H9 (cell line): Measurements from ENCODE around the gene KLF6. TPM values are rescaled to one million over a fixed set of nuclear protein-coding genes. Genes with fewer than 3 reads are reported as not detected.

Experiments
- DNase-seq: peaks from one replicate; pipeline ENCODE4 v3.0.0-alpha.2; 2017
- H2AFZ ChIP-seq: one replicate; pipeline ENCODE4 v1.6.1; 2013; ENCODE audit warnings: mild to moderate bottlenecking, low read length, control low read depth, moderate library complexity
- H2AK5ac ChIP-seq: 2 replicates; pipeline ENCODE4 v1.6.1; 2013; ENCODE audit warnings: low read length, control low read depth, mixed read lengths; ENCODE audit not compliant: insufficient read length
- H2BK120ac ChIP-seq: one replicate; pipeline ENCODE4 v1.6.1; 2013; ENCODE audit warnings: low read depth, mild to moderate bottlenecking, low read length, control low read depth, inconsistent platforms; ENCODE audit not compliant: poor library complexity, severe bottlenecking
- H2BK12ac ChIP-seq: 2 replicates; pipeline ENCODE4 v1.6.1; 2013; ENCODE audit warnings: low read length, control low read depth, mixed read lengths, low read depth; ENCODE audit not compliant: insufficient read length
- H2BK15ac ChIP-seq: 2 replicates; pipeline ENCODE4 v1.6.1; 2013; ENCODE audit warnings: low read depth, low read length, control low read depth
- H2BK20ac ChIP-seq: one replicate; pipeline ENCODE4 v1.6.1; 2013; ENCODE audit warnings: low read depth, mild to moderate bottlenecking, low read length, control low read depth, inconsistent platforms; ENCODE audit not compliant: poor library complexity, severe bottlenecking
- H2BK5ac ChIP-seq: 2 replicates; pipeline ENCODE4 v1.6.1; 2013; ENCODE audit warnings: low read length, control low read depth, mixed read lengths; ENCODE audit not compliant: insufficient read length
- H3K14ac ChIP-seq: 2 replicates; pipeline ENCODE4 v1.6.1; 2013; ENCODE audit warnings: low read length, control low read depth; ENCODE audit not compliant: insufficient read depth
- H3K18ac ChIP-seq: 2 replicates; pipeline ENCODE4 v1.6.1; 2013; ENCODE audit warnings: low read depth, mild to moderate bottlenecking, mixed read lengths, low read length, control low read depth; ENCODE audit not compliant: insufficient read length
- H3K23ac ChIP-seq: 2 replicates; pipeline ENCODE4 v1.6.1; 2013; ENCODE audit warnings: low read length, control low read depth, mixed read lengths, low read depth; ENCODE audit not compliant: insufficient read length
- H3K23me2 ChIP-seq: 2 replicates; pipeline ENCODE4 v1.6.1; 2013; ENCODE audit warnings: low read depth, mild to moderate bottlenecking, mixed read lengths, low read length, control low read depth; ENCODE audit not compliant: insufficient read length, poor library complexity, severe bottlenecking
- H3K27ac ChIP-seq: 2 replicates; pipeline ENCODE4 v1.5.1; 2013; ENCODE audit warnings: low read length, control low read depth, mixed read lengths, low read depth; ENCODE audit not compliant: insufficient read length
- H3K27me3 ChIP-seq: 2 replicates; pipeline ENCODE4 v1.6.1; 2013; ENCODE audit warnings: low read length, control low read depth, inconsistent platforms; ENCODE audit not compliant: insufficient read depth
- H3K4ac ChIP-seq: 2 replicates; pipeline ENCODE4 v1.6.1; 2013; ENCODE audit warnings: low read depth, mild to moderate bottlenecking, control low read depth, inconsistent platforms, low read length, moderate library complexity
- H3K4me1 ChIP-seq: 2 replicates; pipeline ENCODE4 v1.6.1; 2013; ENCODE audit warnings: low read length, control low read depth, inconsistent platforms; ENCODE audit not compliant: insufficient read depth
- H3K4me2 ChIP-seq: 2 replicates; pipeline ENCODE4 v1.6.1; 2013; ENCODE audit warnings: low read length, control low read depth, mixed read lengths; ENCODE audit not compliant: insufficient read length, insufficient read depth
- H3K56ac ChIP-seq: 2 replicates; pipeline ENCODE4 v1.6.1; 2013; ENCODE audit warnings: low read depth, mild to moderate bottlenecking, mixed read lengths, low read length, control low read depth; ENCODE audit not compliant: insufficient read length
- H3K79me1 ChIP-seq: 2 replicates; pipeline ENCODE4 v1.6.1; 2013; ENCODE audit warnings: low read depth, mild to moderate bottlenecking, moderate library complexity, low read length, control low read depth, inconsistent platforms; ENCODE audit not compliant: insufficient read depth, poor library complexity, severe bottlenecking
- H3K79me2 ChIP-seq: 2 replicates; pipeline ENCODE4 v1.6.1; 2013; ENCODE audit warnings: low read length, control low read depth, inconsistent platforms; ENCODE audit not compliant: insufficient read depth
- H3K9ac ChIP-seq: 2 replicates; pipeline ENCODE4 v1.6.1; 2013; ENCODE audit warnings: low read length, control low read depth, mixed read lengths; ENCODE audit not compliant: insufficient read length; ENCODE audit errors: extremely low read depth
- H3K9me3 ChIP-seq: one replicate; pipeline ENCODE4 v1.6.1; 2013; ENCODE audit warnings: low read depth, low read length, inconsistent platforms; ENCODE audit not compliant: control insufficient read depth
- H3T11ph ChIP-seq: one replicate; pipeline ENCODE4 v1.6.1; 2013; ENCODE audit warnings: mild to moderate bottlenecking, low read length, control low read depth, inconsistent platforms
- H4K20me1 ChIP-seq: one replicate; pipeline ENCODE4 v1.6.1; 2013; ENCODE audit not compliant: control insufficient read depth, insufficient read length, insufficient read depth
- H4K5ac ChIP-seq: 2 replicates; pipeline ENCODE4 v1.6.1; 2013; ENCODE audit warnings: low read depth, mild to moderate bottlenecking, mixed read lengths, low read length, control low read depth; ENCODE audit not compliant: insufficient read length
- H4K8ac ChIP-seq: replicated peaks from 2 replicates; pipeline ENCODE4 v1.6.1; 2013; ENCODE audit warnings: low read length, control low read depth, mixed read lengths, low read depth; ENCODE audit not compliant: insufficient read length
- H4K91ac ChIP-seq: 2 replicates; pipeline ENCODE4 v1.6.1; 2013; ENCODE audit warnings: low read depth, mild to moderate bottlenecking, moderate library complexity, mixed read lengths, low read length, control low read depth; ENCODE audit not compliant: insufficient read length
- H3K27ac Mint-ChIP-seq, 3 experiments: 2 replicates in 2 of 3; 3 replicates in 1 of 3; pipeline ENCODE4 v1.8.0; 2020 to 2021; ENCODE audit warnings: mixed read lengths in 3 of 3, mild to moderate bottlenecking in 1 of 3, moderate library complexity in 1 of 3
- H3K27me3 Mint-ChIP-seq: 2 replicates; pipeline ENCODE4 v1.8.0; 2021; ENCODE audit warnings: low read depth, mild to moderate bottlenecking, moderate library complexity, mixed read lengths
- H3K36me3 Mint-ChIP-seq, 3 experiments: 2 replicates in 2 of 3; 3 replicates in 1 of 3; pipeline ENCODE4 v1.8.0; 2020 to 2021; ENCODE audit warnings: low read depth in 3 of 3, mixed read lengths in 3 of 3; ENCODE audit not compliant: insufficient read depth in 1 of 3
- H3K4me1 Mint-ChIP-seq, 2 experiments: 2 replicates each; pipeline ENCODE4 v1.8.0; 2020; ENCODE audit warnings: mixed read lengths in 2 of 2
- H3K4me3 Mint-ChIP-seq, 2 experiments: 2 replicates in 1 of 2; 3 replicates in 1 of 2; pipeline ENCODE4 v1.8.0; 2020 to 2021; ENCODE audit warnings: mild to moderate bottlenecking in 2 of 2, mixed read lengths in 2 of 2, moderate library complexity in 1 of 2
- H3K9me3 Mint-ChIP-seq, 2 experiments: 2 replicates in 1 of 2; 3 replicates in 1 of 2; pipeline ENCODE4 v1.8.0; 2020; ENCODE audit warnings: mild to moderate bottlenecking in 2 of 2, mixed read lengths in 2 of 2, moderate library complexity in 1 of 2
- WGBS: extraction: QIAGEN DNeasy Blood & Tissue Kit; methylation state at CpG from one replicate; pipeline ENCODE4 v1.1.7; 2013; ENCODE audit warnings: missing lambda C conversion rate, low lambda C conversion rate, mixed read lengths; ENCODE audit not compliant: insufficient read length; ENCODE audit errors: extremely low coverage; 5-methylcytosine and 5-hydroxymethylcytosine counted together
- total RNA-seq: library from RNA; stranded (reverse); gene quantifications from 2 replicates; pipeline ENCODE4 v1.2.1, GENCODE V29; 2021
- TF ChIP-seq, protein P1 (sequence below): fragments of 200-600 bp; sonication (generic); conservative IDR thresholded peaks from 3 replicates; pipeline ENCODE4 v1.8.0; 2021; ENCODE audit warnings: antibody characterized with exemption, mild to moderate bottlenecking

KLF6 gene
- total RNA-seq, 1 experiment from 2014 or later: 19.3 TPM

DNA sequence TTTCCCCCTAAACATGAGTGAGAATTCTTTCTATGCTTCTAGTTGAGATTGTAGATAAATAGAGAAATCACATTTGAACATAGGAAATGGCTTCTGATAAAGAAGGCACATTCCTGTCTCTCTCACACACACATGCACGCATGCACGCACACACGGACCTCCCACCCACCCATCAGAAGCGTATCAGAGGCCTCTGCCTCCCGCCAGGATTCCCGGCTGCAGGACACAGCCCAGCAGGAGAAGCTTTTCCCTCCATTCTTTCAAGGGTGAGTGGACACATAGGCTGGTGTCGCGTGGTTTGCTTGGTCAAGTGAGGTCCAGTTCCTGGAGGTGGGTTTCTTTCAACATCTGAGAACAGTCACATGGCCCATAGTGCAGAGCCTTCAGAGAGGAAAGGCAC is 34.2 kb downstream of the KLF6 start:
- peaks cover 0 to 7% of the 10 kb centered on the region in 2 experiments; a peak in 3 of 4 replicates for H3K4me1 Mint-ChIP-seq
- no peak overlapping the region for H4K8ac ChIP-seq
- H3K4me2 ChIP-seq: no peak overlapping the region
- no peak overlapping the region; a peak in 1 of 7 replicates for H3K27ac Mint-ChIP-seq
- no peak overlapping the region for H2BK15ac ChIP-seq
- no peak for DNase-seq
- no peak overlapping the region for H2AK5ac ChIP-seq
- H2BK12ac ChIP-seq: no peak overlapping the region
- no peaks in the 10 kb centered on the region for H4K20me1 ChIP-seq
- no peak overlapping the region for H2BK20ac ChIP-seq
- H3K27me3 ChIP-seq: no peaks in the 10 kb centered on the region
- H3K23me2 ChIP-seq: no peaks in the 10 kb centered on the region
- TF ChIP-seq, protein P1, sequence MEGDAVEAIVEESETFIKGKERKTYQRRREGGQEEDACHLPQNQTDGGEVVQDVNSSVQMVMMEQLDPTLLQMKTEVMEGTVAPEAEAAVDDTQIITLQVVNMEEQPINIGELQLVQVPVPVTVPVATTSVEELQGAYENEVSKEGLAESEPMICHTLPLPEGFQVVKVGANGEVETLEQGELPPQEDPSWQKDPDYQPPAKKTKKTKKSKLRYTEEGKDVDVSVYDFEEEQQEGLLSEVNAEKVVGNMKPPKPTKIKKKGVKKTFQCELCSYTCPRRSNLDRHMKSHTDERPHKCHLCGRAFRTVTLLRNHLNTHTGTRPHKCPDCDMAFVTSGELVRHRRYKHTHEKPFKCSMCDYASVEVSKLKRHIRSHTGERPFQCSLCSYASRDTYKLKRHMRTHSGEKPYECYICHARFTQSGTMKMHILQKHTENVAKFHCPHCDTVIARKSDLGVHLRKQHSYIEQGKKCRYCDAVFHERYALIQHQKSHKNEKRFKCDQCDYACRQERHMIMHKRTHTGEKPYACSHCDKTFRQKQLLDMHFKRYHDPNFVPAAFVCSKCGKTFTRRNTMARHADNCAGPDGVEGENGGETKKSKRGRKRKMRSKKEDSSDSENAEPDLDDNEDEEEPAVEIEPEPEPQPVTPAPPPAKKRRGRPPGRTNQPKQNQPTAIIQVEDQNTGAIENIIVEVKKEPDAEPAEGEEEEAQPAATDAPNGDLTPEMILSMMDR: no peak
- H3K56ac ChIP-seq: no peak overlapping the region
- no peak overlapping the region for H3K4me3 Mint-ChIP-seq
- no peaks in the 10 kb centered on the region; the same call in 1 of the 2 replicates for H3K4me1 ChIP-seq
- no peaks in the 10 kb centered on the region for H3K79me2 ChIP-seq
- no peak overlapping the region for H2BK5ac ChIP-seq
- no peak overlapping the region for H2BK120ac ChIP-seq
- no peaks in the 10 kb centered on the region for H3K79me1 ChIP-seq
- H3T11ph ChIP-seq: no peak overlapping the region
- peaks cover 2% of the 10 kb centered on the region; the same call in 1 of the 2 replicates for H3K27me3 Mint-ChIP-seq
- H3K9me3 ChIP-seq: no peaks in the 10 kb centered on the region
- no peak overlapping the region for H3K27ac ChIP-seq
- no CpG with 5 or more reads among the region's 8 CpGs for WGBS
- no peak overlapping the region for H4K5ac ChIP-seq
- H2AFZ ChIP-seq: no peak overlapping the region
- no peaks in the 10 kb centered on the region for H3K9me3 Mint-ChIP-seq
- no peaks in the 10 kb centered on the region for H3K36me3 Mint-ChIP-seq
- no peak overlapping the region for H3K4ac ChIP-seq
- no peak overlapping the region for H3K9ac ChIP-seq
- no peak overlapping the region for H3K23ac ChIP-seq
- no peak overlapping the region for H3K18ac ChIP-seq
- no peak overlapping the region for H3K14ac ChIP-seq
- no peak overlapping the region for H4K91ac ChIP-seq
